Measurements from ENCODE around the gene CASP5. TPM values are rescaled to one million over a fixed set of nuclear protein-coding genes. Genes with fewer than 3 reads are reported as not detected.

CASP5 gene
- total RNA-seq, 4 donors from 2014 or later = not detected

- intact Hi-C loops (cut with DNase I) = no loop called here
- peak within 1 kb of the TSS; percentile 58 to 83 (median 64) for H3K27ac ChIP-seq
- DNase-seq = no peak
- no peaks in the 10 kb centered on the region for H3K36me3 ChIP-seq
- peaks cover 0 to 7% of the 10 kb centered on the region in 2 donors for H3K4me1 ChIP-seq
- peak within 1 kb of the TSS in 2 of 3 donors; percentile 21 to 29 for H3K4me3 ChIP-seq (replicated peaks in 1 of 3)
- 42 to 53% methylated on average over 4 of the region's 4 CpGs for WGBS, 2 donors
- peak in 1 of 2 donors; percentile 46 for TF ChIP-seq POLR2A (IDR thresholded peaks at IDR 0.05)
- TF ChIP-seq CTCF (IDR thresholded peaks at IDR 0.05) = no peak
- H3K9me3 ChIP-seq = no peaks in the 10 kb centered on the region
- no peaks in the 10 kb centered on the region for H3K27me3 ChIP-seq
Measured at GRCh38 chr11:104968355-104968855, 54.6 kb downstream of the CASP5 start, which contains the start of gene CASP4. Gene CASP4 (minus strand): TSS chr11:104968574. CDS start chr11:104968525, 49 bp downstream.

- H3K27ac ChIP-seq = peak overlapping the region; percentile 58 to 83 (median 64)
- no peaks in the 10 kb centered on the region for H3K27me3 ChIP-seq
- H3K4me1 ChIP-seq = peaks cover 0 to 7% of the 10 kb centered on the region in 2 donors
- no peak for TF ChIP-seq POLR2A (IDR thresholded peaks at IDR 0.05)
- TF ChIP-seq CTCF (IDR thresholded peaks at IDR 0.05) = no peak
- H3K9me3 ChIP-seq = no peaks in the 10 kb centered on the region
- WGBS, 2 donors = 56 to 62% methylated on average over 11 of the region's 11 CpGs
- no peaks in the 10 kb centered on the region for H3K36me3 ChIP-seq
- H3K4me3 ChIP-seq (replicated peaks in 1 of 3) = peak overlapping the region in 2 of 3 donors; percentile 21 to 29
- intact Hi-C loops (cut with DNase I) = no loop called here
- no peak for DNase-seq
Measured at GRCh38 chr11:104967534-104968354, 55.2 kb downstream of the CASP5 start.

- Histone ChIP-seq H3K4me1 (peaks cover 0 to 7% of the 10 kb centered on the region in 2 donors), H3K27ac (no peak overlapping the region), H3K4me3 (replicated peaks in 1 of 3) (no peak overlapping the region), H3K27me3 (no peaks in the 10 kb centered on the region), H3K36me3 (no peaks in the 10 kb centered on the region), H3K9me3 (no peaks in the 10 kb centered on the region)
- intact Hi-C loops (cut with DNase I) = no loop called here
- DNase-seq = no peak
- TF ChIP-seq CTCF (IDR thresholded peaks at IDR 0.05) (no peak), POLR2A (IDR thresholded peaks at IDR 0.05) (no peak)
- 85 to 93% methylated on average over 5 of the region's 5 CpGs for WGBS, 2 donors
Measured at GRCh38 chr11:104965735-104966134, 57.2 kb downstream of the CASP5 start.

GRCh38 chr11:104964247-104964646 is 58.7 kb downstream of the CASP5 start:
- DNase-seq = no peak
- Histone ChIP-seq H3K9me3 (no peaks in the 10 kb centered on the region), H3K36me3 (no peaks in the 10 kb centered on the region), H3K27me3 (no peaks in the 10 kb centered on the region), H3K4me1 (peaks cover 0 to 7% of the 10 kb centered on the region in 2 donors), H3K27ac (no peak overlapping the region), H3K4me3 (replicated peaks in 1 of 3) (no peak overlapping the region)
- no peak for TF ChIP-seq POLR2A (IDR thresholded peaks at IDR 0.05)
- no peak for TF ChIP-seq CTCF (IDR thresholded peaks at IDR 0.05)
- intact Hi-C loops (cut with DNase I) = no loop called here
- 88 to 89% methylated on average over 1 of the region's 1 CpG for WGBS, 2 donors

GRCh38 chr11:104962852-104963251 is 60.1 kb downstream of the CASP5 start:
- Histone ChIP-seq H3K27me3 (no peaks in the 10 kb centered on the region), H3K4me3 (replicated peaks in 1 of 3) (no peak overlapping the region), H3K9me3 (no peaks in the 10 kb centered on the region), H3K36me3 (no peaks in the 10 kb centered on the region), H3K4me1 (peaks cover 0 to 7% of the 10 kb centered on the region in 2 donors), H3K27ac (no peak overlapping the region)
- no peak for DNase-seq
- TF ChIP-seq CTCF (IDR thresholded peaks at IDR 0.05) (no peak), POLR2A (IDR thresholded peaks at IDR 0.05) (no peak)
- 76 to 79% methylated on average over 3 of the region's 3 CpGs for WGBS, 2 donors
- intact Hi-C loops (cut with DNase I) = no loop called here

Measured in thyroid gland (tissue), 4 donors.